H1 (cell line): ENCODE results near the gene RCSD1. TPM values are rescaled to one million over a fixed set of nuclear protein-coding genes. Genes with fewer than 3 reads are reported as not detected.

Experiments
- CTCF ChIA-PET: fragments of 300-600 bp; sonication (Branson Sonifier 250); formaldehyde crosslinking; loops from one replicate; lab custom pipeline; 2021; ENCODE audit not compliant: partially characterized antibody; lab: Charles Lee
- POLR2A ChIA-PET: fragments of 300-600 bp; sonication (Branson Sonifier 250); formaldehyde crosslinking; loops from one replicate; lab custom pipeline; 2021; ENCODE audit warnings: inconsistent platforms; ENCODE audit not compliant: partially characterized antibody; lab: Charles Lee
- DNase-seq, 2 experiments: peaks; one replicate each; pipeline versions ENCODE4 v3.0.0 to v3.0.0-alpha.2; 2010 to 2022; ENCODE audit warnings: low spot score in 2 of 2, low read depth in 1 of 2, mixed read lengths in 1 of 2
- FAIRE-seq: peaks from 2 replicates; lab custom pipeline; 2011; peaks lifted over from hg19 to GRCh38; lab: Jason Lieb, UNC
- H2AFZ ChIP-seq: 2 replicates; pipeline ENCODE4 v1.8.1; 2012; ENCODE audit warnings: low read length, inconsistent platforms
- H2AK5ac ChIP-seq: 2 replicates; pipeline ENCODE4 v1.6.1; 2013; ENCODE audit warnings: low read depth, low read length
- H2BK120ac ChIP-seq: replicated peaks from 2 replicates; pipeline ENCODE3; 2013; ENCODE audit warnings: low read depth, low read length, inconsistent platforms
- H2BK12ac ChIP-seq: 2 replicates; pipeline ENCODE4 v1.6.1; 2013; ENCODE audit warnings: low read depth, low read length
- H2BK15ac ChIP-seq: 2 replicates; pipeline ENCODE4 v1.6.1; 2013; ENCODE audit warnings: low read length
- H2BK20ac ChIP-seq: 2 replicates; pipeline ENCODE4 v1.6.1; 2013; ENCODE audit warnings: low read length
- H2BK5ac ChIP-seq: 2 replicates; pipeline ENCODE4 v1.6.1; 2013; ENCODE audit warnings: low read depth, low read length
- H3K14ac ChIP-seq: 2 replicates; pipeline ENCODE4 v1.6.1; 2013; ENCODE audit warnings: inconsistent platforms; ENCODE audit not compliant: insufficient read length
- H3K18ac ChIP-seq: 2 replicates; pipeline ENCODE4 v1.6.1; 2013; ENCODE audit warnings: low read length; ENCODE audit errors: extremely low read depth
- H3K23ac ChIP-seq: 2 replicates; pipeline ENCODE4 v1.6.1; 2013; ENCODE audit warnings: inconsistent platforms; ENCODE audit not compliant: insufficient read length
- H3K23me2 ChIP-seq: 2 replicates; pipeline ENCODE4 v1.6.1; 2013; ENCODE audit warnings: low read depth, low read length
- H3K27ac ChIP-seq: 2 replicates; pipeline ENCODE4 v1.6.1; 2011; ENCODE audit warnings: low read depth, low read length, inconsistent platforms
- H3K27me3 ChIP-seq, 4 experiments: replicated peaks in 1 of 4; 1 replicate in 1 of 4; 2 replicates in 3 of 4; pipeline versions ENCODE4 v1.6.1 to v1.8.1; 2011 to 2013; ENCODE audit warnings: low read length in 3 of 4, mild to moderate bottlenecking in 3 of 4, inconsistent platforms in 2 of 4, mixed read lengths in 2 of 4, moderate library complexity in 1 of 4; ENCODE audit not compliant: control insufficient read depth in 3 of 4, insufficient read depth in 3 of 4; ENCODE audit errors: extremely low read depth in 1 of 4
- H3K36me3 ChIP-seq, 4 experiments: 2 replicates each; pipeline versions ENCODE4 v1.6.1 to v1.8.1; 2011 to 2013; ENCODE audit warnings: mild to moderate bottlenecking in 4 of 4, low read length in 3 of 4, moderate library complexity in 2 of 4, control low read depth in 1 of 4, inconsistent platforms in 1 of 4; ENCODE audit not compliant: insufficient read depth in 4 of 4, control insufficient read depth in 2 of 4
- H3K4ac ChIP-seq: replicated peaks from 2 replicates; pipeline ENCODE3; 2013; ENCODE audit warnings: low read length, low read depth, mixed read lengths, inconsistent platforms; ENCODE audit not compliant: insufficient read length
- H3K4me1 ChIP-seq, 4 experiments: replicated peaks in 1 of 4; 1 replicate in 1 of 4; 2 replicates in 3 of 4; pipeline versions ENCODE4 v1.6.1 to v1.8.1; 2011 to 2013; ENCODE audit warnings: low read length in 3 of 4, inconsistent platforms in 2 of 4, mixed read lengths in 1 of 4; ENCODE audit not compliant: insufficient read depth in 4 of 4, control insufficient read depth in 3 of 4
- H3K4me2 ChIP-seq, 2 experiments: 2 replicates each; pipeline versions ENCODE4 v1.6.1 to v1.8.1; 2011 to 2013; ENCODE audit warnings: low read depth in 2 of 2, low read length in 2 of 2, control low read depth in 1 of 2, inconsistent platforms in 1 of 2, mild to moderate bottlenecking in 1 of 2; ENCODE audit not compliant: insufficient read depth in 1 of 2
- H3K4me3 ChIP-seq, 4 experiments: fragments of 200-600, 300-600 bp in 1 of 4; sonication (generic), shearing (Covaris generic), sonication (Bioruptor Twin) in 1 of 4; 2 replicates each; pipeline versions ENCODE4 v1.5.1 to v1.8.1; 2011 to 2016; ENCODE audit warnings: low read length in 4 of 4, low read depth in 3 of 4, control low read depth in 2 of 4, inconsistent platforms in 2 of 4, mild to moderate bottlenecking in 2 of 4, mixed read lengths in 1 of 4, moderate library complexity in 1 of 4; ENCODE audit not compliant: insufficient read depth in 2 of 4; ENCODE audit errors: extremely low read depth in 1 of 4
- H3K56ac ChIP-seq: replicated peaks from 2 replicates; pipeline ENCODE3; 2013; ENCODE audit warnings: low read depth, mild to moderate bottlenecking, mixed read lengths, low read length, inconsistent platforms; ENCODE audit not compliant: insufficient read length
- H3K79me1 ChIP-seq: 2 replicates; pipeline ENCODE4 v1.6.1; 2013; ENCODE audit warnings: low read depth, low read length, control low read depth
- H3K79me2 ChIP-seq, 2 experiments: 2 replicates each; pipeline versions ENCODE4 v1.6.1 to v1.8.1; 2012 to 2013; ENCODE audit warnings: low read length in 2 of 2, mild to moderate bottlenecking in 2 of 2, inconsistent platforms in 1 of 2; ENCODE audit not compliant: insufficient read depth in 2 of 2, control insufficient read depth in 1 of 2
- H3K9ac ChIP-seq, 4 experiments: replicated peaks in 1 of 4; 1 replicate in 1 of 4; 2 replicates in 3 of 4; pipeline versions ENCODE4 v1.6.1 to v1.8.1; 2011 to 2013; ENCODE audit warnings: low read depth in 3 of 4, low read length in 3 of 4, control low read depth in 2 of 4, mild to moderate bottlenecking in 2 of 4, moderate library complexity in 2 of 4, inconsistent platforms in 1 of 4; ENCODE audit errors: extremely low read depth in 1 of 4
- H3K9me3 ChIP-seq, 2 experiments: 2 replicates each; pipeline versions ENCODE4 v1.6.1 to v1.8.1; 2012 to 2013; ENCODE audit warnings: mild to moderate bottlenecking in 2 of 2, moderate library complexity in 2 of 2, control low read depth in 1 of 2, inconsistent platforms in 1 of 2, low read depth in 1 of 2, low read length in 1 of 2, mixed read lengths in 1 of 2; ENCODE audit not compliant: insufficient read depth in 2 of 2
- H4K20me1 ChIP-seq, 2 experiments: replicated peaks in 1 of 2; 2 replicates each; pipeline versions ENCODE3 to v1.8.1; 2011 to 2013; ENCODE audit warnings: inconsistent platforms in 2 of 2, low read length in 2 of 2, mild to moderate bottlenecking in 1 of 2; ENCODE audit not compliant: insufficient read depth in 2 of 2, control insufficient read depth in 1 of 2
- H4K5ac ChIP-seq: 2 replicates; pipeline ENCODE4 v1.6.1; 2013; ENCODE audit warnings: low read length, low read depth, mixed read lengths, inconsistent platforms; ENCODE audit not compliant: insufficient read length
- H4K8ac ChIP-seq: 2 replicates; pipeline ENCODE4 v1.8.0; 2013; ENCODE audit warnings: mild to moderate bottlenecking, moderate library complexity, low read length, inconsistent platforms; ENCODE audit not compliant: insufficient read depth; ENCODE audit errors: extremely low read depth
- H4K91ac ChIP-seq: replicated peaks from 2 replicates; pipeline ENCODE3; 2013; ENCODE audit warnings: low read length, mixed read lengths, inconsistent platforms; ENCODE audit not compliant: insufficient read length
- CEBPB ChIP-seq: IDR thresholded peaks from 2 replicates; pipeline ENCODE4 v1.6.1; 2012; ENCODE audit warnings: low read depth, low read length
- CTBP2 ChIP-seq: IDR thresholded peaks from 2 replicates; pipeline ENCODE4 v1.7.0; 2011; ENCODE audit warnings: borderline replicate concordance, mild to moderate bottlenecking, moderate library complexity, mixed read lengths, low read length; ENCODE audit not compliant: insufficient read depth, insufficient read length
- EGR1 ChIP-seq: IDR thresholded peaks from 2 replicates; pipeline ENCODE4 v1.6.1; 2011; ENCODE audit warnings: low read depth, low read length, borderline replicate concordance
- GABPA ChIP-seq: IDR thresholded peaks from 2 replicates; pipeline ENCODE4 v1.6.1; 2011; ENCODE audit warnings: mild to moderate bottlenecking, low read length, moderate library complexity, borderline replicate concordance; ENCODE audit not compliant: insufficient read depth
- HDAC2 ChIP-seq, 2 experiments: fragments of 300-600 bp in 1 of 2; sonication (generic) in 1 of 2; IDR thresholded peaks; 2 replicates each; pipeline ENCODE4 v1.6.1; 2011 to 2012; ENCODE audit warnings: low read depth in 2 of 2, low read length in 2 of 2, mild to moderate bottlenecking in 2 of 2, moderate library complexity in 2 of 2, borderline replicate concordance in 1 of 2, inconsistent platforms in 1 of 2
- KDM4A ChIP-seq: IDR thresholded peaks from one replicate; pipeline ENCODE4 v1.7.1; 2012; ENCODE audit warnings: low read depth, mild to moderate bottlenecking, moderate library complexity, low read length, inconsistent platforms; ENCODE audit not compliant: severe bottlenecking
- MAFK ChIP-seq: IDR thresholded peaks from 2 replicates; pipeline ENCODE4 v1.6.1; 2012; ENCODE audit warnings: low read depth, mild to moderate bottlenecking, improper control_type of control experiment, low read length
- NRF1 ChIP-seq: IDR thresholded peaks from 2 replicates; pipeline ENCODE4 v1.6.1; 2011; ENCODE audit warnings: mild to moderate bottlenecking, low read depth, low read length, improper control_type of control experiment
- RFX5 ChIP-seq: IDR thresholded peaks from 2 replicates; pipeline ENCODE4 v1.6.1; 2011; ENCODE audit warnings: low read depth, low read length, improper control_type of control experiment, borderline replicate concordance
- SAP30 ChIP-seq: fragments of 300-600 bp; sonication (generic); IDR thresholded peaks from 2 replicates; pipeline ENCODE4 v1.7.1; 2012; ENCODE audit warnings: low read length, moderate library complexity, mild to moderate bottlenecking, inconsistent platforms; ENCODE audit not compliant: insufficient read depth, insufficient replicate concordance
- ZNF274 ChIP-seq: IDR thresholded peaks from 2 replicates; pipeline ENCODE4 v1.7.0; 2012; ENCODE audit warnings: low read length, borderline replicate concordance; ENCODE audit errors: extremely low read depth
- WGBS, 2 experiments: shearing (Covaris generic) in 1 of 2; methylation state at CpG; one replicate each; pipeline versions ENCODE4 v1.1.6 to v1.1.7; 2013 to 2015; ENCODE audit warnings: low lambda C conversion rate in 2 of 2, mixed read lengths in 2 of 2, inconsistent platforms in 1 of 2, low coverage in 1 of 2, missing lambda C conversion rate in 1 of 2; ENCODE audit not compliant: insufficient replicate concordance in 2 of 2, insufficient coverage in 1 of 2, insufficient read length in 1 of 2; ENCODE audit errors: extremely low coverage in 1 of 2, missing lambda C conversion rate in 1 of 2; 5-methylcytosine and 5-hydroxymethylcytosine counted together
- polyA plus RNA-seq, 7 experiments: library from polyadenylated mRNA; depleted of rRNA in 3 of 7; stranded (reverse) in 5 of 7; unstranded in 2 of 7; fragments of >200 nt in 5 of 7; fragments of 200-250 nt in 2 of 7; gene quantifications; 1 replicate in 5 of 7; 2 replicates in 1 of 7; 4 replicates in 1 of 7; pipeline versions ENCODE4 v1.2.1 to v1.2.3, GENCODE V29; 2011 to 2013; ENCODE audit warnings: missing spikeins in 2 of 7, mixed read lengths in 2 of 7
- total RNA-seq: library from RNA; stranded (reverse); fragmentation: NEBNext Ultra II Directional; extraction: Animal tissue kit (Norgen Biotek cat#: 25700); gene quantifications from 2 replicates; pipeline ENCODE4 v1.2.1, GENCODE V29; 2021

Gene RCSD1
- total and polyA plus RNA-seq, 2 of the 8 experiments (the other 6 are each of a cell fraction or from before 2014, with no cell fraction given): 0.47 to 0.69 TPM

- H3K27me3 ChIP-seq: no peaks in the 10 kb centered on the region; a peak in 1 of 7 replicates
- H3K9ac ChIP-seq: no peak overlapping the region
- H2AFZ ChIP-seq: no peak overlapping the region
- FAIRE-seq (no peak), DNase-seq (no peak)
- 92% methylated on average over 2 of the region's 2 CpGs; no CpG with 5 or more reads in 1 of the 2 experiments for WGBS, 2 experiments
- H3K9me3 ChIP-seq: no peaks in the 10 kb centered on the region
- H2BK120ac ChIP-seq: no peak overlapping the region
- H3K27ac ChIP-seq: no peak overlapping the region
- H3K79me2 ChIP-seq: no peaks in the 10 kb centered on the region
- no peak overlapping the region for H4K8ac ChIP-seq
- H2BK20ac ChIP-seq: no peak overlapping the region
- H3K4ac ChIP-seq: no peak overlapping the region
- no peak overlapping the region for H3K14ac ChIP-seq
- no peaks in the 10 kb centered on the region for H3K79me1 ChIP-seq
- no peak overlapping the region for H2BK15ac ChIP-seq
- H3K23ac ChIP-seq: no peak overlapping the region
- no peaks in the 10 kb centered on the region for H3K23me2 ChIP-seq
- H3K18ac ChIP-seq: no peak overlapping the region
- no peak overlapping the region for H3K56ac ChIP-seq
- H2AK5ac ChIP-seq: no peak overlapping the region
- H3K36me3 ChIP-seq: no peaks in the 10 kb centered on the region
- no peaks in the 10 kb centered on the region for H3K4me1 ChIP-seq
- no peak overlapping the region for H3K4me2 ChIP-seq
- ChIA-PET POLR2A (interaction anchor here (1.1 kb wide), 1 partner anchor 10 kb away, joined by 5 read pairs; no protein-coding TSS in a partner anchor), CTCF (interaction anchor here (0.7 to 3.9 kb wide), 8 partner anchors 9 to 126 kb away, joined by 3 to 30 read pairs (median 4); no protein-coding TSS in a partner anchor)
- no peak overlapping the region for H2BK12ac ChIP-seq
- H4K91ac ChIP-seq: no peak overlapping the region
- no peak overlapping the region for H4K5ac ChIP-seq
- H2BK5ac ChIP-seq: no peak overlapping the region
- no peaks in the 10 kb centered on the region for H4K20me1 ChIP-seq
- H3K4me3 ChIP-seq: no peak overlapping the region
- TF ChIP-seq HDAC2 (IDR thresholded peaks at IDR 0.05; ENCODE audit: borderline replicate concordance in 1 of 2, low read depth in 2 of 2, low read length in 2 of 2): no peak
- no peak for TF ChIP-seq GABPA
- TF ChIP-seq MAFK: no peak
- TF ChIP-seq ZNF274: no peak
- TF ChIP-seq KDM4A: no peak
- TF ChIP-seq RFX5: no peak
- TF ChIP-seq CEBPB: no peak
- TF ChIP-seq SAP30: no peak
- no peak for TF ChIP-seq EGR1
- no peak for TF ChIP-seq CTBP2
- TF ChIP-seq NRF1: no peak
These were observed 46.3 kb downstream of the RCSD1 start for GRCh38 chr1:167676205-167676915.
